HL-60 (cell line): Measurements from ENCODE around the gene COL1A2.

Experiments
- DNase-seq, 2 experiments: peaks; one replicate each; pipeline ENCODE4 v3.0.0-alpha.2; 2010 to 2020; ENCODE audit warnings: low read depth in 1 of 2, low spot score in 1 of 2
- H3K27ac ChIP-seq: fragments of 250-450 bp; sonication (Bioruptor Pico); replicated peaks from 2 replicates; pipeline ENCODE4 v1.5.1; 2020; ENCODE audit warnings: mild to moderate bottlenecking, moderate library complexity
- H3K27me3 ChIP-seq: fragments of 250-450 bp; sonication (Bioruptor Pico); 2 replicates; pipeline ENCODE4 v1.5.1; 2021; ENCODE audit warnings: mild to moderate bottlenecking, moderate library complexity; ENCODE audit not compliant: insufficient read depth, poor library complexity, severe bottlenecking
- H3K4me3 ChIP-seq: replicated peaks from 2 replicates; pipeline ENCODE4 v1.5.1; 2011; ENCODE audit warnings: mild to moderate bottlenecking, control low read depth, low read length; ENCODE audit not compliant: insufficient read depth
- GABPA ChIP-seq: IDR thresholded peaks from 2 replicates; pipeline ENCODE4 v1.6.1; 2012; ENCODE audit warnings: low read depth
- POLR2AphosphoS5 ChIP-seq: IDR thresholded peaks from 2 replicates; pipeline ENCODE4 v1.6.1; 2012; ENCODE audit warnings: low read depth
- REST ChIP-seq: IDR thresholded peaks from 2 replicates; pipeline ENCODE4 v1.6.1; 2012; ENCODE audit warnings: low read depth; ENCODE audit not compliant: insufficient replicate concordance
- SPI1 ChIP-seq: IDR thresholded peaks from 2 replicates; pipeline ENCODE4 v1.6.1; 2012; ENCODE audit warnings: low read depth, mild to moderate bottlenecking, borderline replicate concordance
- TF ChIP-seq, protein P1 (sequence below): IDR thresholded peaks from one replicate; pipeline ENCODE4 v1.5.1; 2011; ENCODE audit warnings: low read length, control low read depth, inconsistent platforms; ENCODE audit not compliant: insufficient read depth

COL1A2 gene

GRCh38 chr7:94409200-94409948 is 14.7 kb downstream of the COL1A2 start:
- H3K4me3 ChIP-seq = no peak overlapping the region
- H3K27me3 ChIP-seq = no peaks in the 10 kb centered on the region

DNA sequence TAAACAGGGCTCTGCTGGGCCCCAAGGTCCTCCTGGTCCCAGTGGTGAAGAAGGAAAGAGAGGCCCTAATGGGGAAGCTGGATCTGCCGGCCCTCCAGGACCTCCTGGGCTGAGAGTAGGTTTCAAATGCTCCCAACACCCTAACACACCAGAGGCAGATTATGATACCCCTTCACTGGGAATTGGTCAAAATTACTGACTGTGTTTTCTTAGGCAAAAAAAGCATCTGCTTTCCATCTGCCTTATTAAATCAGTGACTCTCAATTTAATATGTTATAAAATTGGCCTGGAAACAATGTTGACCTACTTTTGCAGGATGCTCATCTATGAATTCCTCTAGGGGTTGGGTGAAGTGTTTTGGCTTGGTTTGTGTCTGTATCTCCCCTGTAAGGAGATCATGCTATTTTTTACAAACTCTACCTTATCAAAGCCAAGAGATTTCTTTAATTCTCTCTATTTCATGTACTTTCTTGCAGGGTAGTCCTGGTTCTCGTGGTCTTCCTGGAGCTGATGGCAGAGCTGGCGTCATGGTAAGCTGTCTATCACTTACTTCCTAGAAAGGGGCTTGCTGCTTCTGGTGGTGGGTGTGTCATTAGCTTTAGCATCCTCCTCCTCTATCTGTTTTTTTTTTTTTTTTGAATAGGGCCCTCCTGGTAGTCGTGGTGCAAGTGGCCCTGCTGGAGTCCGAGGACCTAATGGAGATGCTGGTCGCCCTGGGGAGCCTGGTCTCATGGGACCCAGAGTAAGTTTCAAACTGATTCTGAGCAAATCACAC is 15.9 kb downstream of the COL1A2 start:
- Histone ChIP-seq H3K27me3 (no peaks in the 10 kb centered on the region), H3K27ac (no peak overlapping the region), H3K4me3 (no peak overlapping the region)
- no peak for DNase-seq
- TF ChIP-seq, protein P1, sequence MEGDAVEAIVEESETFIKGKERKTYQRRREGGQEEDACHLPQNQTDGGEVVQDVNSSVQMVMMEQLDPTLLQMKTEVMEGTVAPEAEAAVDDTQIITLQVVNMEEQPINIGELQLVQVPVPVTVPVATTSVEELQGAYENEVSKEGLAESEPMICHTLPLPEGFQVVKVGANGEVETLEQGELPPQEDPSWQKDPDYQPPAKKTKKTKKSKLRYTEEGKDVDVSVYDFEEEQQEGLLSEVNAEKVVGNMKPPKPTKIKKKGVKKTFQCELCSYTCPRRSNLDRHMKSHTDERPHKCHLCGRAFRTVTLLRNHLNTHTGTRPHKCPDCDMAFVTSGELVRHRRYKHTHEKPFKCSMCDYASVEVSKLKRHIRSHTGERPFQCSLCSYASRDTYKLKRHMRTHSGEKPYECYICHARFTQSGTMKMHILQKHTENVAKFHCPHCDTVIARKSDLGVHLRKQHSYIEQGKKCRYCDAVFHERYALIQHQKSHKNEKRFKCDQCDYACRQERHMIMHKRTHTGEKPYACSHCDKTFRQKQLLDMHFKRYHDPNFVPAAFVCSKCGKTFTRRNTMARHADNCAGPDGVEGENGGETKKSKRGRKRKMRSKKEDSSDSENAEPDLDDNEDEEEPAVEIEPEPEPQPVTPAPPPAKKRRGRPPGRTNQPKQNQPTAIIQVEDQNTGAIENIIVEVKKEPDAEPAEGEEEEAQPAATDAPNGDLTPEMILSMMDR = no peak
- TF ChIP-seq POLR2AphosphoS5 (no peak), GABPA (no peak), SPI1 (no peak), REST (no peak)

More at GRCh38 chr7:94409200-94409948, 14.7 kb downstream of the COL1A2 start:
- TF ChIP-seq SPI1 (no peak), POLR2AphosphoS5 (no peak), REST (no peak), GABPA (no peak)
- TF ChIP-seq, protein P1 = no peak
- DNase-seq = no peak
- H3K27ac ChIP-seq = no peak overlapping the region

DNA sequence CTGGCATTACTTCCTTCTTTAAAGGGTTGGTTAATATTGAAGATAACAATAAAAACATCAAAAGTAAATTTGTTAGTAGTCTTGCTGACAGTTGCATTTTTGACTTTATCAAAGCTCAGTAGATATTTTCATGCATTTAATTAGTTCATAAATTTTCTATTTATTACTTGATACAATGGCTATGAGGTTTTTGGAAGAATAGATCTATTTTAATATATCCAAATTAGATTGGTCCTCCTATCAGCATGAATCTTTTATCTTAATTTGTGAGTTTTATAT is 16.4 kb downstream of the COL1A2 start:
- H3K27me3 ChIP-seq = no peaks in the 10 kb centered on the region
- no peak for DNase-seq
- no peak overlapping the region for H3K4me3 ChIP-seq
- no peak overlapping the region for H3K27ac ChIP-seq
- no peak for TF ChIP-seq SPI1
- TF ChIP-seq, protein P1 = no peak
- no peak for TF ChIP-seq REST
- TF ChIP-seq POLR2AphosphoS5 = no peak
- no peak for TF ChIP-seq GABPA
